GM12878 (cell line): ENCODE data around the gene TROAP. TPM values are rescaled to one million over a fixed set of nuclear protein-coding genes. Genes with fewer than 3 reads are reported as not detected.

Experiments
- ATAC-seq: fragments of 200-7000 bp; cut with Tn5 transposase; 3 replicates; pipeline ENCODE4 v1.9.1; 2020; ENCODE audit warnings: mild to moderate bottlenecking, moderate library complexity
- BruUV-seq: library from RNA; stranded (reverse); fragments of 400-500 nt; replicated peaks from 2 replicates; lab custom pipeline; 2021; lab: Mats Ljungman, UMichigan
- CTCF ChIA-PET: fragments of 300-600 bp; sonication (Branson Sonifier 250); formaldehyde crosslinking; extraction: SDS; loops from one replicate; lab custom pipeline; 2021; ENCODE audit warnings: inconsistent platforms; lab: Yijun Ruan, JAX
- POLR2A ChIA-PET: fragments of 350-600 bp; formaldehyde crosslinking; extraction: SDS; loops from one replicate; lab custom pipeline; 2021; ENCODE audit warnings: inconsistent platforms; lab: Charles Lee
- RAD21 ChIA-PET: fragments of 300-600 bp; sonication (Branson Sonifier 250); formaldehyde crosslinking; loops from one replicate; lab custom pipeline; 2023; ENCODE audit warnings: antibody characterized with exemption; ENCODE audit not compliant: unreplicated experiment; lab: Charles Lee
- SMC1A ChIA-PET: fragments of 300-600 bp; sonication (Branson Sonifier 250); formaldehyde crosslinking; loops from one replicate; lab custom pipeline; 2023; ENCODE audit not compliant: unreplicated experiment, uncharacterized antibody; lab: Charles Lee
- DNase-seq: peaks from one replicate; pipeline ENCODE4 v3.0.0-alpha.2; 2011; ENCODE audit warnings: low read depth, low spot score
- FAIRE-seq: peaks from 3 replicates; lab custom pipeline; 2011; peaks lifted over from hg19 to GRCh38; lab: Jason Lieb, UNC
- H2AFZ ChIP-seq: 2 replicates; pipeline ENCODE4 v1.6.0; 2011; ENCODE audit warnings: low read depth, low read length, control low read depth; ENCODE audit not compliant: control insufficient read depth
- H3K27ac ChIP-seq: 2 replicates; pipeline ENCODE4 v1.5.1; 2011; ENCODE audit warnings: control low read depth; ENCODE audit not compliant: control insufficient read depth, insufficient read depth
- H3K27me3 ChIP-seq, 2 experiments: replicated peaks in 1 of 2; 2 replicates each; pipeline versions ENCODE4 v1.6.0 to v1.6.1; 2011; ENCODE audit warnings: low read length in 1 of 2; ENCODE audit not compliant: control insufficient read depth in 2 of 2, insufficient read depth in 2 of 2
- H3K36me3 ChIP-seq, 2 experiments: 2 replicates each; pipeline ENCODE4 v1.5.1; 2011; ENCODE audit warnings: low read length in 1 of 2; ENCODE audit not compliant: control insufficient read depth in 2 of 2, insufficient read depth in 2 of 2
- H3K4me1 ChIP-seq: 2 replicates; pipeline ENCODE4 v1.6.1; 2011; ENCODE audit warnings: mild to moderate bottlenecking, low read length, moderate library complexity, mixed read lengths; ENCODE audit not compliant: control insufficient read depth, insufficient read depth
- H3K4me2 ChIP-seq: 2 replicates; pipeline ENCODE4 v1.6.0; 2011; ENCODE audit warnings: control low read depth; ENCODE audit not compliant: control insufficient read depth, insufficient read depth
- H3K4me3 ChIP-seq: fragments of 200-600 bp; sonication (generic); 2 replicates; pipeline ENCODE4 v1.5.1; 2016
- H3K79me2 ChIP-seq: 2 replicates; pipeline ENCODE4 v1.6.0; 2011; ENCODE audit warnings: low read length; ENCODE audit not compliant: control insufficient read depth, insufficient read depth
- H3K9ac ChIP-seq: 2 replicates; pipeline ENCODE4 v1.8.0; 2011; ENCODE audit warnings: low read length, control low read depth, mixed read lengths; ENCODE audit not compliant: control insufficient read depth, insufficient read depth
- H3K9me3 ChIP-seq: replicated peaks from 3 replicates; pipeline ENCODE4 v1.5.1; 2011; ENCODE audit warnings: mild to moderate bottlenecking, low read length; ENCODE audit not compliant: control insufficient read depth, insufficient read depth
- H4K20me1 ChIP-seq: 2 replicates; pipeline ENCODE4 v1.6.0; 2011; ENCODE audit not compliant: control insufficient read depth, insufficient read depth
- CEBPB ChIP-seq, 2 experiments: fragments of 150-350 bp in 1 of 2; IDR thresholded peaks; 2 replicates each; pipeline ENCODE4 v1.6.1; 2012 to 2014; ENCODE audit warnings: low read depth in 2 of 2, low read length in 2 of 2, borderline replicate concordance in 1 of 2, inconsistent platforms in 1 of 2
- ESRRA ChIP-seq: IDR thresholded peaks from 2 replicates; pipeline ENCODE4 v1.6.1; 2012; ENCODE audit warnings: mild to moderate bottlenecking, low read length, improper control_type of control experiment
- FOXM1 ChIP-seq: IDR thresholded peaks from 2 replicates; pipeline ENCODE4 v1.6.1; 2012; ENCODE audit warnings: low read depth, mild to moderate bottlenecking, inconsistent platforms, low read length, moderate library complexity
- GABPA ChIP-seq: IDR thresholded peaks from 2 replicates; pipeline ENCODE4 v1.6.1; 2014; ENCODE audit warnings: antibody characterized with exemption, low read depth, mild to moderate bottlenecking, inconsistent platforms
- IKZF1 ChIP-seq: fragments of 450-650 bp; conservative IDR thresholded peaks from 2 replicates; pipeline ENCODE4 v1.6.1; 2017; ENCODE audit warnings: antibody characterized with exemption, mild to moderate bottlenecking
- JUNB ChIP-seq: IDR thresholded peaks from 2 replicates; pipeline ENCODE4 v1.6.1; 2016; ENCODE audit warnings: antibody characterized with exemption, mild to moderate bottlenecking
- MYC ChIP-seq: IDR thresholded peaks from 2 replicates; pipeline ENCODE4 v1.6.1; 2011; ENCODE audit warnings: mild to moderate bottlenecking, low read length, moderate library complexity, inconsistent platforms; ENCODE audit not compliant: insufficient read depth, insufficient replicate concordance, insufficient read length, severe bottlenecking
- NFYB ChIP-seq: IDR thresholded peaks from 2 replicates; pipeline ENCODE4 v1.6.1; 2011; ENCODE audit warnings: low read depth, mild to moderate bottlenecking, low read length, improper control_type of control experiment, moderate library complexity; ENCODE audit not compliant: insufficient read depth
- NRF1 ChIP-seq: conservative IDR thresholded peaks from 2 replicates; pipeline ENCODE4 v1.6.1; 2011; ENCODE audit warnings: mild to moderate bottlenecking, low read depth, low read length, improper control_type of control experiment
- POU2F2 ChIP-seq: IDR thresholded peaks from 3 replicates; pipeline ENCODE4 v1.6.1; 2011; ENCODE audit warnings: low read depth, mild to moderate bottlenecking, low read length, borderline replicate concordance
- RAD21 ChIP-seq: IDR thresholded peaks from 2 replicates; pipeline ENCODE4 v1.6.1; 2011; ENCODE audit warnings: mild to moderate bottlenecking, low read depth, low read length, moderate library complexity; ENCODE audit not compliant: insufficient read depth
- RFX5 ChIP-seq: IDR thresholded peaks from 2 replicates; pipeline ENCODE4 v1.6.1; 2011; ENCODE audit warnings: low read depth, low read length, improper control_type of control experiment
- SKIL ChIP-seq: fragments of 450-650 bp; IDR thresholded peaks from 2 replicates; pipeline ENCODE4 v1.6.1; 2017; ENCODE audit warnings: mild to moderate bottlenecking, low read depth, inconsistent platforms; ENCODE audit not compliant: poor library complexity, severe bottlenecking
- SMAD1 ChIP-seq: fragments of 450-650 bp; IDR thresholded peaks from 2 replicates; pipeline ENCODE4 v1.6.1; 2018; ENCODE audit warnings: mild to moderate bottlenecking, low read depth; ENCODE audit not compliant: partially characterized antibody
- SPI1 ChIP-seq: IDR thresholded peaks from 2 replicates; pipeline ENCODE4 v1.6.1; 2011; ENCODE audit warnings: low read depth, mild to moderate bottlenecking, low read length, moderate library complexity, borderline replicate concordance; ENCODE audit not compliant: insufficient read depth
- TBL1XR1 ChIP-seq: IDR thresholded peaks from 2 replicates; pipeline ENCODE4 v1.6.1; 2012; ENCODE audit warnings: low read depth, low read length, improper control_type of control experiment
- USF2 ChIP-seq: IDR thresholded peaks from 2 replicates; pipeline ENCODE4 v1.6.1; 2011; ENCODE audit warnings: low read depth, low read length, improper control_type of control experiment, borderline replicate concordance
- ZNF24 ChIP-seq: fragments of 450-650 bp; IDR thresholded peaks from 2 replicates; pipeline ENCODE4 v1.6.1; 2017; ENCODE audit warnings: antibody characterized with exemption, mild to moderate bottlenecking
- WGBS: methylation state at CpG from one replicate; pipeline ENCODE4 v1.1.6; 2016; ENCODE audit warnings: low lambda C conversion rate; ENCODE audit not compliant: insufficient replicate concordance, insufficient coverage; ENCODE audit errors: missing lambda C conversion rate; 5-methylcytosine and 5-hydroxymethylcytosine counted together
- in situ Hi-C: fragments of 300-500 bp; cut with MboI; formaldehyde crosslinking; loops from 9 replicates; pipeline ENCODE4 v1.14.3; 2018; ENCODE audit warnings: mixed read lengths
- intact Hi-C: fragments of 100-400 bp; cut with micrococcal nuclease; formaldehyde crosslinking; loops from one replicate; pipeline ENCODE4 v1.14.2; 2022; ENCODE audit not compliant: unreplicated experiment
- polyA plus RNA-seq, 11 experiments: library from polyadenylated mRNA; depleted of rRNA in 4 of 11; unstranded in 6 of 11; stranded (reverse) in 5 of 11; fragments of >200 nt; fragmentation: Nextera tagmentation in 4 of 11; fragmentation: Illumina TruSeq in 1 of 11; extraction: Ambion mirVana in 4 of 11; extraction: Trizol in 1 of 11; gene quantifications; 1 replicate in 1 of 11; 2 replicates in 10 of 11; pipeline versions ENCODE4 v1.2.1 to v1.2.3, GENCODE V29; 2011 to 2016; ENCODE audit warnings: inconsistent platforms in 2 of 11, missing spikeins in 2 of 11, low read depth in 1 of 11
- total RNA-seq, 4 experiments: library from RNA; depleted of rRNA in 3 of 4; stranded (reverse); fragments of >200 nt in 3 of 4; fragmentation: Illumina TruSeq in 1 of 4; extraction: Trizol in 1 of 4; gene quantifications; 2 replicates each; pipeline versions ENCODE4 v1.2.1 to v1.2.3, GENCODE V29; 2013 to 2021

Gene TROAP
- total and polyA plus RNA-seq, 10 of the 15 experiments (the other 5 are each of a cell fraction or from before 2014, with no cell fraction given) = 26.8 to 93.7 (median 52.6) TPM

- TF ChIP-seq GABPA (no peak), IKZF1 (no peak), SPI1 (no peak), SKIL (no peak)
Measured at GRCh38 chr12:49327887-49328286, 4.8 kb downstream of the TROAP start (continued).

GRCh38 chr12:49328816-49329215, 5.8 kb downstream of the TROAP start:
- no peak for FAIRE-seq
- ChIA-PET RAD21 (interaction anchor here (1.0 kb wide), 1 partner anchor 18 kb away, joined by 3 read pairs; the partner anchor contains the start of gene DNAJC22), CTCF (interaction anchor here (1.1 to 1.5 kb wide), 2 partner anchors 13 to 40 kb away, joined by 5 to 7 read pairs; no protein-coding TSS in a partner anchor), POLR2A (interaction anchor here (0.7 kb wide), 1 partner anchor 14 kb away, joined by 4 read pairs; no protein-coding TSS in a partner anchor), SMC1A (interaction anchor here (0.6 to 0.9 kb wide), 2 partner anchors 13 to 14 kb away, joined by 3 to 4 read pairs; no protein-coding TSS in a partner anchor)
- Histone ChIP-seq H2AFZ (no peak overlapping the region), H3K4me3 (no peak overlapping the region), H3K9me3 (no peaks in the 10 kb centered on the region), H4K20me1 (no peaks in the 10 kb centered on the region), H3K9ac (no peak overlapping the region), H3K4me2 (no peak overlapping the region), H3K36me3 (peaks cover 7 to 16% of the 10 kb centered on the region in 2 experiments; a peak in 3 of 4 replicates), H3K27me3 (no peaks in the 10 kb centered on the region), H3K4me1 (peaks cover 2% of the 10 kb centered on the region), H3K27ac (no peak overlapping the region), H3K79me2 (peaks cover 3% of the 10 kb centered on the region)
- no TSS peak for BruUV-seq
- no peak for DNase-seq
- in situ Hi-C loops = no loop called here
- intact Hi-C loops = no loop called here
- no peak for ATAC-seq
- WGBS = 92% methylated on average over 12 of the region's 12 CpGs
- no peak for TF ChIP-seq FOXM1
- no peak for TF ChIP-seq RFX5
- TF ChIP-seq MYC = no peak
- no peak for TF ChIP-seq JUNB
- no peak for TF ChIP-seq CEBPB (IDR thresholded peaks at IDR 0.05; ENCODE audit: borderline replicate concordance in 1 of 2, low read depth in 2 of 2, low read length in 2 of 2)
- no peak for TF ChIP-seq SMAD1
- TF ChIP-seq TBL1XR1 = no peak
- no peak for TF ChIP-seq ZNF24
- TF ChIP-seq RAD21 = no peak
- TF ChIP-seq ESRRA = no peak
- TF ChIP-seq NFYB = no peak
- TF ChIP-seq NRF1 = no peak
- no peak for TF ChIP-seq POU2F2
- no peak for TF ChIP-seq USF2
